NCI-H510A (cell line): Measurements from ENCODE around the gene FGFBP2.

Experiments
- DNase-seq: peaks from one replicate; lab custom pipeline; 2025; lab: John Stamatoyannopoulos, UW

Gene FGFBP2

DNA sequence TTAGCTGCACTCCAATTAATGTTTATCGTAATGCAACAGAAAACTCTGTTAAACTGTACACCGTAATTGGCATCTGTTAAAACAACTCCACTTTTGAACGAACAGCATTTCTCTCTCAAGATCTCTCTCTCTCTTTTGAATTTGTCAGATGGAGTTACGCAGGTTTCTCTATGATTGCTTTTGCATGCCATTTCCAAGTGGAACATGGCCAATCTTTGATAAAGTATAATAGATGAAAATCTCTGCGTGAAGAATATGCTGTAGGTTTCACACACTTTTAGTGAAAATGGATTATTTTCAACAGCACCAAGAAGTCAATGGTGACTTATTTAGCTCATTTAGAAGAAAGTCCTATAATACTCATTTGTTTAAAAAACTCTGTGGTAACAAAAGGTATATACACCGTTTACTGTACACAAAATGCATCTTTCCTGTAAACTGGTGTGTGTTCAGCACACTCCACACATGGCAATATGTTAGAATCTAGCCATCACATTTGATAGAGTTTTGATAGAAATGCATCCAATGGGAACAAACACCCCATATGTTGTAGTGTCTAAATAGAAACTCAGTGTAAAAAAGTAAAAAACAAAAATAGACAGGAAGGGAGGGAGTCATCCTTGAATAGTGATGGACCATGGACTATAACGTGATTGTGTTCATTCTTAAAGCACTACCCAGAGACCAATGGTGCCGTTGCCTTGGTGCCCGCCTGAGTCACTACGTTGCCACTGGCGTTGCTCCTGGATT lies 5.8 kb upstream of the FGFBP2 start:
- no peak for DNase-seq

DNA sequence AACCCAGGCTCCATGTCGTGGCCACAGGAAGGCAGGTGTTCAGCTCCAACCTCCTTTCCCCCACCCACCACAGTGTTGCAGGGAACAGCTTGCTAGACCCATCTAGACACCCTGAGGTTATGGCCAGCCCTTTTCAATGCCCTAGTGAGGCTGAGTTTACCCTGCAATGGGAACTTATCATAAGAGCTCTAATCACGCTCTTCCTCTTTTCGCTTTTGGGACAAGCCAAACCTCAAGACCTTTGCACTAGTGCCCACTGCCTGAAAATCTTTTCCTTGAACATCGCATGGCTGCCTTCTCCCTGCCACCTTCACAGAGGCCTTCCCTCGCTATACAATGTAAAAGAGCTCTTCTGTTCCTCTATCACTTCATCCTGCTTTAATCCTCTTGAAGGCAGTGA lies 2.4 kb upstream of the FGFBP2 start:
- no peak for DNase-seq

DNA sequence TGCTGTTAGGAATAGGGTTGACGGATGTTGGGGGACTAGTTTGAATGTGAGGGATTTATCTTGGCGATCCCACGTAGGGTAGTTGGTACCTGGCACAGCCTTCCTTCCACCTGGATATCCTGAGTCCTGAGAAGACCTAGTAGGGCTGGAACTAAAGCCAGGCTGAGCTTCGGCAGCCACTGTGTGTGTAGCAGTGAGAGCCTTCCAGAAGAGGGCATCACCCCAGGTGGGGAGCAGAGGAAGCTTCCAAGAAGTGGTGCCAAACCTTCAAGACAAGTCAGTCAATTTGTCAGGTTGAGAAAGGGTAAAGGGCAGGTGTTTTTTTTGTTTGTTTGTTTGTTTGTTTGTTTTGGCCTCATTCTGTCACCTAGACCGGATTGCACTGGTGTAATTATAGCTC lies 1.2 kb upstream of the FGFBP2 start:
- DNase-seq, result no peak

GRCh38 chr4:15963576-15963975 lies 601 bp upstream of the FGFBP2 start:
- DNase-seq, result no peak

DNA sequence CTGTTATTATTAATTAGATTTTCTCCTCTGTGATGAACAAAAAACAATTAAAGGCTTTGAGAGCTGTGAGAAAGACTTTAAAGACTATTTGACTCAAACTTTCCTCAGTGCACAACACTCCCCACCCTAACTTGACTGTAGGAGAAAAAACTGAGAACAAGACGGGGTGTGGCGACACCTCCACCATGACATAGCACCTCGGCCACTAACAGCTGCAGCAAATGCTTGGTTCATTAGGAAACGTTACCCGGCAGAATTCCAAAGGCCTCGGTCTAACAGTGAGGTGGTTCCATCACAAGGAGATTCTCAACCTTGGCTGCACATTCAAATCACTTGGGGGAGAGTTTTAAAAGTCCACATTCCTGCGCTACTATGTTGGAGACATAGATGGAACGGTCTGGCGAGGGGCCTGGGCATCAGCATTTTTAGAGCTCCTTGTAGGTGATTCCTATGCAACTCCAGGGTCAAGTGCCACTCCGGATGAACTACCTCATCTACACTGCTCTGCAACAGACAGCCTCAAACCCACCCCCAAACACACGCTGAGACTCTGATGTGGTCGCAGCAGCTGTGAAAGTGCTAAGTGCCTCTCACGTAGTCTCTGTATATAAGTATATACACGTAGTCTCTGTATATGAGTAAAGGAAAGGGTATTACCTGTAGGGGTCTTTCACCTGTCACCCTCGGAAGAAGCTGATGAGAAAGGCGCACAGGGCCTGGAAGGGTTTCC lies 1.0 kb downstream of the FGFBP2 start:
- DNase-seq, result no peak

GRCh38 chr4:15958562-15958961 lies 4.4 kb downstream of the FGFBP2 start:
- no peak for DNase-seq

- peak; percentile 48 for DNase-seq
Measured at GRCh38 chr4:15956179-15956850, 6.7 kb downstream of the FGFBP2 start.

GRCh38 chr4:15955670-15956069 lies 7.3 kb downstream of the FGFBP2 start:
- no peak for DNase-seq

DNA sequence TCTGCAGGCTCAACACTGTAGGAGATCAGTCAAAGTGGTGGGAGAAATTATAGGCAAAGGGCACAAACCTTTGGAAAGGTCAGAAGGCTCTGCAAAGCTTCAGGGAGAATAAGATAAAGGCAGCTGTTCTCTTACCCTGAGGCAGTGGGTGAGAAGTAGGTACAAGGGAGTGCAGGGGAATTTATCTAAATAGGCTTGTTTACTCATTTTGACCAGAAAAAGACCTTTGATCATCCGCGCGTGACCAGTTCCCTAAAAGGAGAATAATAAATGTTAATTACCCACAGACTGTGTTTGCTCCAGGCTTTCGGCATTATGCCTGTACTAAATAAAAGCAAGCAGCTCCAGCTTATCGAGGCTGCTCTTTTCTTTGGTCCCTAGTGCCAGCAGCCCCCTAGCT lies 9.3 kb downstream of the FGFBP2 start:
- no peak for DNase-seq

DNA sequence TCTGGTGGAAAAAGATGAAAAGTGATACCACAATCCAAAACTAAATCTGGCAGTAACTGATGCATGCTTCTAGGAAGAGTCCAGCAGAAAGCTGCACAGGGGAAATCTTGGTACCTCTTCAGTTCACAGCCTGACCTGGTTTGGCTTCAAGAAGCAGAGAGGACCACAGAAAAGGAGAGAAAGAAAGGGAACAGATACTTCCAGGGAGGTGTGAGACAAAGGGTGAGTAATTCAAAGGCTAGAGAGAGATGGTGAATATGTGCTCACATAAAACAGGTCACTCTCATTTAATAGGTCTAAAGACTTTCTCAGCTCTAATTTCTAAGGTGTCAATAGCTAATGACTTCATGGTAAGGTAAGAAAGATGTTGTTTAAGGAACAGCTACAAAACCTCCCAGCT lies 11.2 kb downstream of the FGFBP2 start:
- DNase-seq, result no peak

DNA sequence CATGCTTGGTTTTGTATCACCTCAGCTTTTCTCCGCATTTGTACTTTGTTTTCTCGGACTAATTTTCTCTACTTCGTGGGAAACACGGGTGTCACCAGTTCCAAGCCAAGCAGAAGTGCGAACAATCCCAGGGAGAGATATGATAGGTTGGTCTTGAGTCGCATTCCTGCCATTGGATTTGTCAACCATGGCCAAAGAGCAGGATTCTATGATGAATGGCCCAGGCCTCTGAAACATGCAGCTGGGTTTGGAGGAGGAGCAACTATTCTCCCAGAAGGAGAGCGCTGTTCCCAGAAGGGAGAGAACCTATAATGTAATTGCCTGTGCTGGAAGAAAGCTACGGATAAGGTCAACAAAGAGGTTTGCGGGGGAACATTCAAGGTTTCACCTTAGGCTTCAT lies 14.1 kb downstream of the FGFBP2 start:
- DNase-seq, result no peak

- DNase-seq, result no peak
Measured at GRCh38 chr4:15947684-15948083, 15.3 kb downstream of the FGFBP2 start.

DNA sequence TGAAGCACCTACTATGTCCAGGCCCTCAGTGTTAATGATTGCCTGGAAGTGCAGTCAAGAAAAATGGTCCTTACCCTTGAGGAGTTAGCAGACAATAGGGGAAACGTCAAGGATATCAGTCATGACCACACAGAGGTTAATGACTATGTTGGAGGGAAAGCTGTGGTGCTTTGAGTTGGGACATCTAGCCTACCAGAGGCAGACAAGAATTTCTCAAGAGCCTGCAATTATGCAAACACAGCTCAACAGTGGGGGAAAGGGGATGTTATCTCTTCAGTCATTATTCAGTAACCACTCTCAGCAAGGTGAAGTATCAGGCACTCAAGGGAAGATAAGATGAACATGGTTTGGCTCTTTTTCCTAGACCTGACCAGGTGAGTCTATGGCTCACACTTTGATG lies 17.5 kb downstream of the FGFBP2 start:
- DNase-seq, result no peak

DNA sequence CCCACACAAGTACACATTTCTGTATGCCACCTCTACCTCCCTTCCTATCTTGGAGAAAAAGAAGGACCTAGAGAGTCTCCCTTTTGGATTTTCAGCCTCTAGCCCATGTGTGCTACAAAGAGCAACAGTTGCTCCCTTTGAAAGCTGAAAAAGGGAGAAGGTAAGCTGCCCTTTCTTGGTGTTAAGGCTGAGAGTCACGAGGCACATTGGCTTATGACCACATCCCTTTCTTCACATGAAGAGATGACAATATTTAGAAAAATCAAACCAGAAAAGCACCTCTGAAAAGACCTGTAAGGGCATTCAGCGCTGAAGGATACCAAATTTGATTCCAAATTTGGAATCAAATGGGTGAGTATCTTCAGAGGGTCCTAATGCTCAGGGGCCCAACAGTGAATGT lies 18.1 kb downstream of the FGFBP2 start:
- DNase-seq, result no peak

DNA sequence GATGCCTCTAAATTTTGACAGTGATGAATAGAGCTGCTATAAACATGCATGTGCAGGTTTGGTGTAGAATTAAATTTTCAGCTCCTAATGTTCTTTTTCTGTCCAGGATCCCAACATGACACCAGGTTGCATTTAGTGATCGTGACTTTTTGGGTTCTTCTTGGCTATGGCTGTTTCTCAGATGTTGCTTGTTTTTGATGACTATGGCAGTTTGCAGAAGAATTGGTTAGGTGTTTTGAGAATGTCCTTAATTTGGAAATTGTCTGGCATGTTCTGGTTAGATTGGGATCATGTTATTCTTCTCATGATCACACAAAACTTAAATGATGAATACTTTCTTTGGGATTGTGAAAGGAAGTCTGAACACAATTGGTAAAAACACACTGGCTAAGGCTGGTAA lies 20.7 kb downstream of the FGFBP2 start:
- DNase-seq, result no peak

GRCh38 chr4:15938640-15939039 lies 24.3 kb downstream of the FGFBP2 start, which contains the start of gene FGFBP1:
FGFBP1 (minus strand) TSS chr4:15938740; CDS start chr4:15936632, 2,108 bp downstream.
- DNase-seq, result no peak

- DNase-seq, result no peak
Measured at GRCh38 chr4:15938182-15938581, 24.8 kb downstream of the FGFBP2 start.

- DNase-seq, result peak; percentile 8
Measured at GRCh38 chr4:15936495-15936894, 26.5 kb downstream of the FGFBP2 start.

- DNase-seq, result no peak
Measured at GRCh38 chr4:15935504-15936402, 27.2 kb downstream of the FGFBP2 start.

- DNase-seq, result no peak
Measured at GRCh38 chr4:15934259-15934658, 28.7 kb downstream of the FGFBP2 start.

DNA sequence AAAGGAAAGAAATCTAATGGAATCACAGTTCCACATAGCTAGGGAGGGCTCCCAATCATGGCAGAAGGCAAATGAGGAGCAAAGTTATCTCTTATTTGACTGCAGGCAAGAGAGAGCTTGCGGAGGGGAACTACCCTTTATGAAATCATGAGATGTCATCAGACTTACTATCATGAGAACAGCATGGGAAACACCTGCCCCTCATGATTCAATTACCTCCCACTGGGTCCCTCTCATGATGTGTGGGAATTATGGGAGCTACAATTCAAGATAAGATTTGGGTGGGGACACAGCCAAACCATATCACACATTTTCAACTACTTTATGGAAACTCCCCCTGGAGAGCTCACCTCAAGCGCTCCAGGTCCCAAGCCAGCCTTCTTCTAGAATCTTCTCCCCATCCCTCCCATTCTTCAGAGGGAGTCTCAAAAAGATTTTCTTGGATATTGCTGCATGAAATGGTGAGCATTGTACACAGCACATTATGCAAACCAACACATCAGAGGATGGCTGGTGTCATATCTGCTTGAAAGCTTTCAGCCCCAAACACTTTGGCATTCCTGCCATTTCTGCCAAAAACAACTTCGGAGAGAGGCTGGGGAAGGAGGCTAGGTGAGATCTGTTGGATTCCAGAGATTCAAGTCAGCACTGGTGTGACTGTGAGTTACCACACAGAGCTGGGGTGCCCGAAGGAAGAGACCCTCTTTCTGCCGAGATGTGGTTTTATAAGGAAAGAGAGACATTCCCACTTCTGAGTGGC lies 31.3 kb downstream of the FGFBP2 start:
- no peak for DNase-seq
